Forelimb muscle (tissue), 1 donor: ENCODE data around the gene UNC5C. TPM values are rescaled to one million over a fixed set of nuclear protein-coding genes. Genes with fewer than 3 reads are reported as not detected.
A peak's percentile ranks its signal among the peaks of the same experiment; 100 is the strongest.

Experiments
- DNase-seq: peaks from one replicate; pipeline ENCODE4 v3.0.0-alpha.2; 2013; ENCODE audit warnings: low read depth
- polyA plus RNA-seq: library from polyadenylated mRNA; unstranded; fragments of 120-200 nt; gene quantifications from one replicate; pipeline ENCODE4 v1.2.1, GENCODE V29; 2013; ENCODE audit not compliant: insufficient read length

The UNC5C gene
- polyA plus RNA-seq, 1 donor: 0.46 TPM

DNA sequence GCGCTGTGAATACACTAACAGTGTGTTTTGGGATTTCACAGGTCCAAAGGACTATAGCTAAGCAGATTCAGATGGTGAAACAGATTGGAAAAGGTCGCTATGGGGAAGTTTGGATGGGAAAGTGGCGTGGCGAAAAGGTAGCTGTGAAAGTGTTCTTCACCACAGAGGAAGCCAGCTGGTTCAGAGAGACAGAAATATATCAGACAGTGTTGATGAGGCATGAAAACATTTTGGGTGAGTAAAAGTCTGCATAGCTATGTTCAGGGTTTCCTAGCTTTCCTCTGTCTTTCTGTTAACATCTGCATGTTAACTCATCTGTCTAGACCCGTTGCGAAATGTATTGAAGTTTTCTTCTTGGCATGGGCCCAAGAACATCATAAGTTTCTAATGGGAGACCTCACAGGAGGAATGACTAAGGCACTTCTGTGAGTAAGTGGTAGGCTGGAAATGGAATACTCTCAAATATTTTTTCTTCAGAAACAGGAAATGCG is 418.9 kb downstream of the UNC5C start:
- DNase-seq: peak; percentile 81

DNA sequence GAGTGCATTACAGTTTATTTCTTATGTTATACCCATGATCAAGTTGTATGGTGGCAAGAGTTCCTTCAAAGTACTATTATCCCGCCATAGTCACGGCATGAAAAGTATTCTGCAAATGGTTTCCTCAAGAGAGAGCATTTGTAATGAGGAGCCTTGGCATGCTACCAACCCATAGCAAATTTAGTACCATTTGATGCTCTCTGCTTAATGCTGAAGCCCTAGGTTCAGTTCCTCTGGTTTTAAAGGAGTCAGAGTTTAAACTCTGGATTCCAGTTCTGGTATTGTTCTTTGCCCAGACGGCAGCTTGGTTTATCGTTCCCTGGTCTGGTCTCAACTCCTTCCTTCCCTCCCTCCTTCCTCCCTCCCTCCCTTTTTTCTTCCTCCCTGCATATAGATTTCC is 419.7 kb downstream of the UNC5C start:
- DNase-seq: no peak

DNA sequence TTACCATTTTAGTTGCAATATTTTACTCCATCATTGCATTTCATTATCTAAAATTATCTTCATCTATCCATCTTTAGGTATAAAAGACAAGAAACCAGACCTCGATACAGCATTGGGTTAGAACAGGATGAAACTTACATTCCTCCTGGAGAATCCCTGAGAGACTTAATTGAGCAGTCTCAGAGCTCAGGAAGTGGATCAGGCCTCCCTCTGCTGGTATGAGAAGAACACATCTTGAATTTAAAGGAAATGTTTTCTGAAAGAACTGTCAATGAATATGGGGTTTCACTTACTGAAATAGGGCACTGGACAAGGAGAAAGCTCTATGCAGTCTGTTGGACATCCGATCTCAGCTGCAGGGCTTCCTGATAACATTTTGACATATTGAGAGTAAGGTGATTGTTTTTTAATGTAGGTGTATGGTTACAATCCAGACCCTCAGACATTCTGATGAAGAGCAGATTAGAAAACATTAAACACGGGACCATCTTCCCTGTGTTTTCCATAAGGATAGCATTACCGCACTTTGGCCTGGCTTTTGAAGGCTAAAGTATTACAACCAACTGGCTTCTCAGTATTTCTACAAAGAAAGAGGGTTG is 423.8 kb downstream of the UNC5C start:
- DNase-seq: peak; percentile 36

DNA sequence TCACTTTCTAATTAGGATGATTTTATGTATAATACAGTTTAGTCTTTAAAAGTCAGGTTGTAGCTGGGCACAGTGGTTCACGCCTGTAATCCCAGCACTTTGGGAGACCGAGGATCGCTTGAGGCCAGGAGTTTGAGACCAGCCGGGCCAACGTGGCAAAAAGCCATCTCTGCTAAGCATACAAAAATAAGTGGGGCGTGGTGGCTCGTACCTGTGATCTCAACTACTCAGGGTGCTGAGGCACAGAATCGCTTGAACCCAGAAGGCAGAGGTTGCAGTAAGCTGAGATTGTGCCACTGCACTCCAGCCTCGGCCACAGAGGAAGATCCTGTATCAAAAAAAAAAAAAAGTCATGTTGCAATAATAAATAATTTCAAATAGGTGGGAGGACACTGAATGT is 426.8 kb downstream of the UNC5C start:
- no peak for DNase-seq

DNA sequence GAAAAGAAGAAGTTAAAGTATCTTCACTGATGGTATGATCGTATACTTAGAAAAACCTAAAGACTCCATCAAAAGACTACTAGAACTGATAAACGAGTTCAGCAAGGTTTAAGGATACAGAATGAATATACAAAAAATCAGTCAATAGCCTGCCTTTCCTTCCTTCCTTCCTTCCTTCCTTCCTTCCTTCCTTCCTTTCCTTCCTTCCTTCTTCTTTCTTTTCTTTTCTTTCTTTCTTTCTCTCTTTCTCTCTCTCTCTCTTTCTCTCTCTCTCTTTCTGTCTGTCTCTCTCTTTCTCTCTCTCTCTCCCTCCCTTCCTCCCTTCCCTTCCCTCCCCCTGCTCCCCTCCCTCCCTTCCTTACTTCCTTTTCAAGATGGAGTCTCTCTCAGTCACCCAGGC is 428.3 kb downstream of the UNC5C start:
- no peak for DNase-seq

DNA sequence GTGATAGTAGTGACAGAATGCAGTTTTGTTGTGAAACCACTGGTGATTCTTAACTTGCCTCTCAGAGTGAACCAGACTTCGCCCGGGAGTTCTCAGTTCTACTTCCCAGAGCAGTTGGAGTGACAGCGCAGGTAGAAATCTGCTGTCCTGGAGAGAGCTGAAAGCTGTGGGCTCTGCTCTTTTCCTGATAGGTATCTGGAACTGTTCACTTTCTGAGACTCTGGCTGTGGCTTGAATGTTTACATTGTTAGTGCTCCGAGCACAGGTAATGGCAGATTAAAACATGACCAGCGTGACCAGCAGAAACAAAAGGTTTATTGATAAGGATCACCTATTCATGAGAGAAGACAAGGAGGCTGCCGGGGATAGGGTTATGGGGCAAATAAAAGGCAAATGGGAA is 430.3 kb downstream of the UNC5C start:
- no peak for DNase-seq

DNA sequence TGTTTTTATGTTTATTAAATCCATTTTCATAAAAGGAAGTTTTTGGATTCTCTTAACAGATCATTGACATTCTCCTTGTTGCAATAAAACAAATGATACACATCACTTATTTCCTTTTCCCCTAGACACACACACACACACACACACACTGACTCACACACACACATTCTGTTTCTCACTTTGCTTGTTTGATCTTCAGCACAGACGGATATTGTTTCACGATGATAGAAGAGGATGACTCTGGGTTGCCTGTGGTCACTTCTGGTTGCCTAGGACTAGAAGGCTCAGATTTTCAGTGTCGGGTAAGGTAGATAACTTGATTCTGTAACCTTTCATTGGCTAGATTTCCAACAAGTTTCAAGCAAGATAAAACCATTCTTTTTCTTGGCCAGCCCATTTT is 434.3 kb downstream of the UNC5C start:
- DNase-seq: no peak
